Naive thymus-derived CD8-positive, alpha-beta T cell (primary cell): Measurements from ENCODE around the gene VSX1. TPM values are rescaled to one million over a fixed set of nuclear protein-coding genes. Genes with fewer than 3 reads are reported as not detected.

Experiments used
- ATAC-seq, 2 donors: fragments of 150-1000 bp; cut with Tn5 transposase in 1 of 2; sonication (Bioruptor Pico), chemical (Tn5 transposase) in 1 of 2; 1 replicate in 1 of 2; 2 replicates in 1 of 2; pipeline ENCODE4 v1.10.0; 2021; ENCODE audit warnings: mild to moderate bottlenecking in 2 of 2, moderate library complexity in 2 of 2
- POLR2A ChIA-PET: fragments of 350-600 bp; sonication (Branson Sonifier 250); formaldehyde crosslinking; loops from one replicate; lab custom pipeline; 2021; ENCODE audit warnings: antibody characterized with exemption; lab: Charles Lee
- DNase-seq, 10 donors: peaks; one replicate each; pipeline versions ENCODE4 v3.0.0 to v3.0.0-alpha.2; 2020 to 2022
- H3K27ac Mint-ChIP-seq, 10 donors: one replicate each; pipeline ENCODE4 v1.8.0; 2020 to 2022; ENCODE audit warnings: mild to moderate bottlenecking in 10 of 10, mixed read lengths in 10 of 10, moderate library complexity in 4 of 10, inconsistent platforms in 1 of 10
- H3K27me3 Mint-ChIP-seq, 5 donors: one replicate each; pipeline ENCODE4 v1.8.0; 2021 to 2022; ENCODE audit warnings: mixed read lengths in 5 of 5
- H3K36me3 Mint-ChIP-seq, 3 donors: one replicate each; pipeline ENCODE4 v1.8.0; 2020 to 2022; ENCODE audit warnings: mixed read lengths in 3 of 3, mild to moderate bottlenecking in 2 of 3, inconsistent platforms in 1 of 3
- H3K4me1 Mint-ChIP-seq, 4 donors: one replicate each; pipeline ENCODE4 v1.8.0; 2021 to 2022; ENCODE audit warnings: mixed read lengths in 4 of 4
- H3K4me3 Mint-ChIP-seq, 10 donors: one replicate each; pipeline ENCODE4 v1.8.0; 2020 to 2022; ENCODE audit warnings: mild to moderate bottlenecking in 10 of 10, mixed read lengths in 10 of 10, moderate library complexity in 6 of 10, inconsistent platforms in 1 of 10
- H3K9me3 Mint-ChIP-seq, 9 donors: one replicate each; pipeline ENCODE4 v1.8.0; 2020 to 2022; ENCODE audit warnings: mixed read lengths in 9 of 9, mild to moderate bottlenecking in 3 of 9, inconsistent platforms in 1 of 9, moderate library complexity in 1 of 9
- polyA plus RNA-seq, 3 donors: library from polyadenylated mRNA; unstranded; fragments of 300-500 nt; fragmentation: Illumina TruSeq; gene quantifications; one replicate each; pipeline ENCODE4 v1.2.3, GENCODE V29; 2021
- total RNA-seq, 8 experiments: library from RNA in 2 of 8; stranded (reverse) in 2 of 8; gene quantifications; one replicate each; pipeline ENCODE4 v1.2.3 and lab custom pipeline; 2021 to 2026

The VSX1 gene
- total and polyA plus RNA-seq, 5 experiments from 2014 or later, result not detected

DNA sequence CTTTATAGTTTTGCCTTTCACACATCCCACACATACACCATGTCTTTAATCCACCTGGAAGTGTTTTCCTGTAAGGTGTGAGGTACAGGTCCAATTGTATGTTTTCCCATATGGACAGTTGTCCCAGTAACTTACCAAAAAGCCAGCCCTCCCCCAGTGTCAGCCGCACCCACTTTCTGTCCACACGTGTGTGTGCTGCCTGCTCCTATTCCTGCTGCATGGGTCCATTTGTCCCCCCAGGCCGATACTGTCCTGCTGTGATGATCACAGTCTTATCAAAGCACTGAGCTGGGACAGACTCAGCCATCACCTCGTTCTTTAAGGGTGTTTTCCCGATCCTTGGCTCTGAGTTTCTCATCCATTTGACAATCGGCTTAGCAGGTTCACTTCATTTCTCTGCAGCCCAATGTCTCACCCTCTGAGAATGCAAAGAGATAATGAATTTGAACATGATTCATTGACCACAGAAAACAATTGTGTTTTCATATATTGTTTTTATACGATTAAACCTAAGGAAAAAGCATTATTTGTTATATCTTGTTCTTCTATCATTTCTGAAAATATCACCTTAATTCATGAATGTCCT is 9.6 kb downstream of the VSX1 start:
- POLR2A ChIA-PET, result interaction anchor here (1.1 kb wide), 1 partner anchor 80 kb away, joined by 3 read pairs; the partner anchor contains the start of gene APMAP
- Mint-ChIP-seq H3K4me3 (no peak overlapping the region), H3K27ac (no peak overlapping the region), H3K36me3 (peaks cover 0 to 4% (median 0%) of the 10 kb centered on the region in 3 donors), H3K9me3 (no peaks in the 10 kb centered on the region), H3K27me3 (peaks cover 38 to 64% (median 52%) of the 10 kb centered on the region in 5 donors), H3K4me1 (peaks cover 0 to 7% (median 6%) of the 10 kb centered on the region in 4 donors)
- DNase-seq (no peak), ATAC-seq (no peak)

- POLR2A ChIA-PET, result interaction anchor here (1.1 kb wide), 1 partner anchor 80 kb away, joined by 3 read pairs; the partner anchor contains the start of gene APMAP
- H3K36me3 Mint-ChIP-seq, result peaks cover 0 to 4% (median 0%) of the 10 kb centered on the region in 3 donors
- H3K4me3 Mint-ChIP-seq, result no peak overlapping the region
- no peak overlapping the region for H3K27ac Mint-ChIP-seq
- peaks cover 33 to 58% (median 47%) of the 10 kb centered on the region in 5 donors for H3K27me3 Mint-ChIP-seq
- H3K4me1 Mint-ChIP-seq, result peaks cover 0 to 3% (median 2%) of the 10 kb centered on the region in 4 donors
- no peaks in the 10 kb centered on the region for H3K9me3 Mint-ChIP-seq
- DNase-seq (no peak), ATAC-seq (no peak)
These were observed 10.2 kb downstream of the VSX1 start for GRCh38 chr20:25071734-25072133.

- H3K4me1 Mint-ChIP-seq, result peaks cover 0 to 4% (median 2%) of the 10 kb centered on the region in 4 donors
- no peaks in the 10 kb centered on the region for H3K9me3 Mint-ChIP-seq
- H3K27me3 Mint-ChIP-seq, result peaks cover 32 to 56% (median 43%) of the 10 kb centered on the region in 5 donors
- POLR2A ChIA-PET, result interaction anchor here (1.1 kb wide), 1 partner anchor 79 kb away, joined by 3 read pairs; the partner anchor contains the start of gene APMAP
- no peak overlapping the region for H3K27ac Mint-ChIP-seq
- no peak overlapping the region for H3K4me3 Mint-ChIP-seq
- peaks cover 0 to 4% (median 0%) of the 10 kb centered on the region in 3 donors for H3K36me3 Mint-ChIP-seq
- ATAC-seq, result no peak
- DNase-seq, result no peak
These were observed 11.0 kb downstream of the VSX1 start for GRCh38 chr20:25070821-25071473.

- Mint-ChIP-seq H3K4me3 (no peak overlapping the region), H3K27me3 (peaks cover 19 to 39% (median 23%) of the 10 kb centered on the region in 5 donors), H3K27ac (no peak overlapping the region), H3K9me3 (no peaks in the 10 kb centered on the region), H3K4me1 (peaks cover 2 to 14% (median 7%) of the 10 kb centered on the region in 4 donors), H3K36me3 (peaks cover 0 to 4% (median 0%) of the 10 kb centered on the region in 3 donors)
- POLR2A ChIA-PET, result interaction anchor here (0.5 kb wide), 1 partner anchor 73 kb away, joined by 3 read pairs; no protein-coding TSS in a partner anchor
- DNase-seq (peak in 1 of 10 donors; percentile 13), ATAC-seq (no peak)
These were observed 14.6 kb downstream of the VSX1 start for GRCh38 chr20:25067102-25067987.

GRCh38 chr20:25066386-25066785 is 15.6 kb downstream of the VSX1 start:
- no peak for ATAC-seq

DNA sequence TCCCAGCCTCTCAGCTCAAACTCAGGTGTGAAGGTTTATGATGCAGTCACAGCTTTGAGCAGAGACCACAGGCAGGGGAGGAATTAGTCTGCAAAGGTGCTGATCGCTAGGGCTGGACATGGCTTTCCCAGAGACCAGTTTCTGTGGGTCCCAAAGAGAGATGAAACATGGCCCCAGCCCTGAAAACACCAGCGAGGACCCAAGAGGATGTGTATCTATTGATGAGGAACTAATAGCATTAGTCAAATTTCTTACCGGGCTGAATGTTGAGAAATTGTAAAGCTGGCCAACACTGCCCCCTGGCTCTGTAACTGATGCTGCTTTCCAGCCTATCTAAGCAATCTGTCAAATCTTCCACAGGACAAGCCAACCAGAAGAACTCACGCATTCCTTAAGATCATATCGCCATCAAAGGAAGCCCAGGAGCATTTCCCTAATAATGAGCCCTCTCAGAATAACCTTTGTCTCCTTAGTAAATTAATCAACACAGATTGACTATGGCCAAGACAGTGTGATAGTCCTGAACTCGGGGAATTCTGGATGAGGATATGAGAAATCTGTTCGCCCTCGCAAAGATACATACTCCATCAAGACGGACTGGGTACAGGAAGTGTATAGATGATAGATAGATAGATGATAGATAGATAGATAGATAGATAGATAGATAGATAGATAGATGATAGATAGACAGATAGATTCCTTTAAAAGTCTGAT is 16.2 kb downstream of the VSX1 start:
- H3K36me3 Mint-ChIP-seq, result peaks cover 0 to 4% (median 0%) of the 10 kb centered on the region in 3 donors
- H3K9me3 Mint-ChIP-seq, result no peaks in the 10 kb centered on the region
- peaks cover 4 to 15% (median 7%) of the 10 kb centered on the region in 4 donors for H3K4me1 Mint-ChIP-seq
- peak overlapping the region in 3 of 10 donors; percentile 5 to 39 (median 33) for H3K27ac Mint-ChIP-seq
- H3K27me3 Mint-ChIP-seq, result peaks cover 10 to 24% (median 13%) of the 10 kb centered on the region in 5 donors
- no peak overlapping the region for H3K4me3 Mint-ChIP-seq
- ATAC-seq, result peak; percentile 77 to 91
- POLR2A ChIA-PET, result interaction anchor here (1.4 to 4.5 kb wide), 4 partner anchors 9 to 191 kb away, joined by 3 to 24 read pairs (median 6); partner anchors contain the start of genes ACSS1 and APMAP
- DNase-seq, result peak; percentile 47 to 81 (median 64)

More at GRCh38 chr20:25066386-25066785, 15.6 kb downstream of the VSX1 start:
- H3K27me3 Mint-ChIP-seq, result peaks cover 15 to 30% (median 17%) of the 10 kb centered on the region in 5 donors
- POLR2A ChIA-PET, result interaction anchor here (1.4 to 4.5 kb wide), 3 partner anchors 9 to 191 kb away, joined by 3 to 24 read pairs (median 7); partner anchors contain the start of genes ACSS1 and APMAP
- no peak overlapping the region for H3K4me3 Mint-ChIP-seq
- peaks cover 3 to 14% (median 7%) of the 10 kb centered on the region in 4 donors for H3K4me1 Mint-ChIP-seq
- no peaks in the 10 kb centered on the region for H3K9me3 Mint-ChIP-seq
- peaks cover 0 to 4% (median 0%) of the 10 kb centered on the region in 3 donors for H3K36me3 Mint-ChIP-seq
- no peak for DNase-seq
- H3K27ac Mint-ChIP-seq, result peak overlapping the region in 1 of 10 donors; percentile 33

- peak in 1 of 10 donors; percentile 44 for DNase-seq
- POLR2A ChIA-PET, result interaction anchor here (0.7 to 4.5 kb wide), 6 partner anchors 8 to 192 kb away, joined by 3 to 24 read pairs (median 6); partner anchors contain the start of genes ACSS1 and APMAP
- Mint-ChIP-seq H3K27ac (no peak overlapping the region), H3K4me1 (peaks cover 4 to 19% (median 7%) of the 10 kb centered on the region in 4 donors), H3K27me3 (peaks cover 9 to 17% (median 10%) of the 10 kb centered on the region in 5 donors), H3K4me3 (no peak overlapping the region), H3K36me3 (peaks cover 0 to 4% (median 0%) of the 10 kb centered on the region in 3 donors), H3K9me3 (no peaks in the 10 kb centered on the region)
- ATAC-seq, result no peak
These were observed 16.8 kb downstream of the VSX1 start for GRCh38 chr20:25065072-25065624.

GRCh38 chr20:25064561-25065071 is 17.3 kb downstream of the VSX1 start:
- H3K4me3 Mint-ChIP-seq, result no peak overlapping the region
- peak in 1 of 10 donors; percentile 31 for DNase-seq
- no peak for ATAC-seq
- H3K9me3 Mint-ChIP-seq, result no peaks in the 10 kb centered on the region
- H3K27ac Mint-ChIP-seq, result peak overlapping the region in 2 of 10 donors; percentile 67 to 72
- peaks cover 4 to 12% (median 5%) of the 10 kb centered on the region in 5 donors for H3K27me3 Mint-ChIP-seq
- H3K4me1 Mint-ChIP-seq, result peaks cover 4 to 20% (median 8%) of the 10 kb centered on the region in 4 donors
- peaks cover 0 to 4% (median 0%) of the 10 kb centered on the region in 3 donors for H3K36me3 Mint-ChIP-seq
- POLR2A ChIA-PET, result interaction anchor here (0.7 to 4.5 kb wide), 7 partner anchors 7 to 192 kb away, joined by 3 to 24 read pairs (median 4); partner anchors contain the start of genes ACSS1 and APMAP

DNA sequence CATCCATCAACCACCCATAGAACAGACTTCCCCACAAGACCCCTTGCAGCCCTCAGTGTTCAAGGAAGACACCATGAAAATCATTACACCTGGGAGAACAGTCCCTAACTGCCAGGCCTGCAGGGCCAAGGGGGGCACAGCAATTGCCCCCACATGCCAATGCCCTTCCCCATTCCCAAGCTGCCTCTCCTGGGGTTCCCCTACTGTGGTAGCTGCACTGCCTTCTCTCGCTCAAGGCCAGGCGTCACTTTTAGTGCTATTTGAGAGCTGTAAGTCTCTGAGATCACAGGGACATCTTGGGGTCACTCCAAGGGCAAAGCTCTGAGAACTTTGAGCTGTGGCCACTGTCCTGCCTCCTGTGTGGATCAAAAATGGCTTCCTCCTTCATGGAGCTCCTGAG is 18.0 kb downstream of the VSX1 start:
- peak overlapping the region in 1 of 10 donors; percentile 38 for H3K27ac Mint-ChIP-seq
- POLR2A ChIA-PET, result interaction anchor here (0.7 to 4.5 kb wide), 4 partner anchors 11 to 71 kb away, joined by 3 to 24 read pairs (median 6); partner anchors contain the start of gene APMAP
- peak in 1 of 10 donors; percentile 54 for DNase-seq
- peaks cover 4 to 26% (median 14%) of the 10 kb centered on the region in 4 donors for H3K4me1 Mint-ChIP-seq
- H3K4me3 Mint-ChIP-seq, result peak overlapping the region in 1 of 10 donors; percentile 38
- H3K27me3 Mint-ChIP-seq, result peaks cover 0 to 8% (median 2%) of the 10 kb centered on the region in 5 donors
- H3K36me3 Mint-ChIP-seq, result peaks cover 0 to 4% (median 0%) of the 10 kb centered on the region in 3 donors
- no peak for ATAC-seq
- H3K9me3 Mint-ChIP-seq, result no peaks in the 10 kb centered on the region

DNA sequence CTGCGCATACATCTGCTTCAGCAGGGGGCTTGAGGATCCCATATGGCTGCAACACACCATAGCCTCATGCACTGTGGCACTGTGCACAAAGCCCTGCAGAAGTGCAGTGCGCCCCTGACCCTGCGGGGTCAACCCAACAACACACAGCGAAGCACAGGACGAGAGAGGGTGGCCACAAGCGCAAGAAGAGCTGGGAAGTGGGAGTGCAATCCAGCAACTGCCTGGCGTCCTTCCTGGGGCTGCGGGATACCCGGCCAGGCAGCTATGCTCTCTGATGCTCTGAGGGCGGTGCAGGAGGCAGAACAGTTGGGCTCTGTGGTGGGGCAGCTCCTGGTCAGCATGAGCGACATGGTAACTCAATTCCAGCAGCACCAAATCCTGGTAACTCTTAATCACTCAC is 18.4 kb downstream of the VSX1 start:
- Mint-ChIP-seq H3K4me3 (peak overlapping the region in 1 of 10 donors; percentile 38), H3K9me3 (no peaks in the 10 kb centered on the region), H3K27ac (peak overlapping the region in 1 of 10 donors; percentile 47), H3K36me3 (peaks cover 0 to 2% (median 0%) of the 10 kb centered on the region in 3 donors), H3K27me3 (peaks cover 0 to 8% (median 2%) of the 10 kb centered on the region in 5 donors), H3K4me1 (peaks cover 4 to 31% (median 18%) of the 10 kb centered on the region in 4 donors)
- POLR2A ChIA-PET, result interaction anchor here (0.7 to 4.5 kb wide), 4 partner anchors 10 to 71 kb away, joined by 3 to 24 read pairs (median 3); partner anchors contain the start of gene APMAP
- DNase-seq (peak in 1 of 10 donors; percentile 19), ATAC-seq (no peak)
